Uterus (tissue), 2 donors: ENCODE measurements around the gene DHX34.

Experiments used
- POLR2A ChIP-seq, 2 donors: fragments of 450-650 bp; IDR thresholded peaks; one replicate each; pipeline ENCODE4 v1.6.1; 2016; ENCODE audit warnings: antibody characterized with exemption in 2 of 2, mild to moderate bottlenecking in 1 of 2, moderate library complexity in 1 of 2
- TF ChIP-seq, protein P1 (sequence below), 4 experiments: fragments of 200-600 bp in 2 of 4; fragments of 450-650 bp in 2 of 4; sonication (generic) in 2 of 4; IDR thresholded peaks; one replicate each; pipeline ENCODE4 v1.5.1; 2016 to 2019; ENCODE audit warnings: antibody characterized with exemption in 4 of 4, mild to moderate bottlenecking in 2 of 4, moderate library complexity in 1 of 4

DNA sequence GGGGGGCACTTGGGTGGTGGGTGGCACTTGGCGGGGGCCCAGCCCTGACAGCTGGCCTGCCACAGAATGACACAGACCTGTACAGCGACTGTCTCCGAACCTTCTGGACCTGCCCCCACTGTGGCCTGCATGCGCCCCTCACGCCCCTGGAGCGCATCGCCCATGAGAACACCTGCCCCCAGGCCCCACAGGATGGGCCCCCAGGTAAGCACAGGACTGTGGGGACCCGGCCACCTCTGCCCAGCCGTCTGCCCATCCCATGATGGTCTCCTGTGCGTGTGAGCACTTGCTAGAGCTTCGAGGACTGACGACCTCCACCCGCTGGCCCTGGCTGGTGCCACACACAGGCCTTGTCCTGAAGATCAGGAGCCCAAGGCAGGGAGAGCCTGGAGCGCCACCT lies 32.0 kb downstream of the DHX34 start:
- TF ChIP-seq, protein P1, sequence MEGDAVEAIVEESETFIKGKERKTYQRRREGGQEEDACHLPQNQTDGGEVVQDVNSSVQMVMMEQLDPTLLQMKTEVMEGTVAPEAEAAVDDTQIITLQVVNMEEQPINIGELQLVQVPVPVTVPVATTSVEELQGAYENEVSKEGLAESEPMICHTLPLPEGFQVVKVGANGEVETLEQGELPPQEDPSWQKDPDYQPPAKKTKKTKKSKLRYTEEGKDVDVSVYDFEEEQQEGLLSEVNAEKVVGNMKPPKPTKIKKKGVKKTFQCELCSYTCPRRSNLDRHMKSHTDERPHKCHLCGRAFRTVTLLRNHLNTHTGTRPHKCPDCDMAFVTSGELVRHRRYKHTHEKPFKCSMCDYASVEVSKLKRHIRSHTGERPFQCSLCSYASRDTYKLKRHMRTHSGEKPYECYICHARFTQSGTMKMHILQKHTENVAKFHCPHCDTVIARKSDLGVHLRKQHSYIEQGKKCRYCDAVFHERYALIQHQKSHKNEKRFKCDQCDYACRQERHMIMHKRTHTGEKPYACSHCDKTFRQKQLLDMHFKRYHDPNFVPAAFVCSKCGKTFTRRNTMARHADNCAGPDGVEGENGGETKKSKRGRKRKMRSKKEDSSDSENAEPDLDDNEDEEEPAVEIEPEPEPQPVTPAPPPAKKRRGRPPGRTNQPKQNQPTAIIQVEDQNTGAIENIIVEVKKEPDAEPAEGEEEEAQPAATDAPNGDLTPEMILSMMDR (IDR thresholded peaks at IDR 0.05): no peak
- TF ChIP-seq POLR2A (IDR thresholded peaks at IDR 0.05): no peak
